Cerebellar cortex (tissue), 1 donor: Measurements from ENCODE around the gene MACF1.
A peak's percentile ranks its signal among the peaks of the same experiment; 100 is the strongest.

Source experiments
- DNase-seq: peaks from one replicate; pipeline ENCODE4 v3.0.0-alpha.2; 2015; ENCODE audit warnings: low spot score

The MACF1 gene

DNA sequence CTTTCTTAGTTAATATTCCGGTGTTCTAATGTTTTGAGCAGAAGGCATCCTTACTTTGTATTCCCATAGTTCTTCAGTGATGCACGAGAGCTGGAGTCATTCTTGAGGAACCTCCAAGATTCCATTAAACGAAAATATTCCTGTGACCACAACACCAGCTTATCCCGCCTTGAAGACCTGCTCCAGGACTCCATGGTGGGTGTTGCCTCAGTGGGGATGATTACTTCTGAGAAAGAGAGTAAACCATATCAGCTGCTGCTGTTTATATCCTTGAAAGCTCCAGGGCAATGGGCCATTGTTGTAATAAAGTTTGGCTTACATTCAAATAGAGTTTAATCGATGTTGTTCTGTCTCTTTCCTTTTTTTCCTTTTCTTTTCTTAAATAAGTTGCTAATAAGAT lies 93.1 kb downstream of the MACF1 start:
- DNase-seq = no peak

DNA sequence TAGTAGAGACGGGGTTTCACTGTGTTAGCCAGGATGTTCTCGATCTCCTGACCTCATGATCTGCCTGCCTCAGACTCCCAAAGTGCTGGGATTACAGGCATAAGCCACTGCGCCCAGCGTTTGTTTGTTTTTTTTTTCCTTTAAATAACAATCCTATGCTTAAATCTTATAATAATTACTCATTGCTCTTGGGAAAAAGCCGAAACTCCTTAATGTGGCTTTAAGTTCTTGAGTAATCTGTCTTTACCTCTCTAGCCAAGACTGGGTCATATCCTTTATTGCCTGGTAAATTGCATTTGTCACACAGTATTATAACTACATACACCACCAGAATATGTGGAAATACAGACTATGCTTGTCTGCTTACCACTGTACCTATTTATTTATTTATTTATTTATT lies 97.1 kb downstream of the MACF1 start:
- DNase-seq = no peak

DNA sequence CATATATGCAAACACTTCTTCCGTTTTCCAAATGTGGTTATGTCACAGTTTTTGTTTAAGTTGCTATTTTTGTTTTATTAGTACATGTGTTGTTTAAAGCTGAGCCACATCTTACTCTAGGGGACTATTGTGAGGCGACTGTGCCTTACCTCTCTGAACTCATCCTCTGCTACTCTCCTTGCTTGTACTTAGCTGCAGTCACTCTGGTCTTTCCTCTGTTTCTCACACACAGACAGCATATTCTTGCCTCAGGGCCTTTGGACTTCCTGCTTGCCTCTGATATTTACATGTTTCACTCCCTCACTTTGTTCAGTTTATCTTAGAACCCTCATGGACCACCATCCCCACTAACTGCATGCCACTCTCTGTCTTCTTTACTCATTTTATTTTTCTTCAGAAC lies 101.1 kb downstream of the MACF1 start:
- no peak for DNase-seq

DNA sequence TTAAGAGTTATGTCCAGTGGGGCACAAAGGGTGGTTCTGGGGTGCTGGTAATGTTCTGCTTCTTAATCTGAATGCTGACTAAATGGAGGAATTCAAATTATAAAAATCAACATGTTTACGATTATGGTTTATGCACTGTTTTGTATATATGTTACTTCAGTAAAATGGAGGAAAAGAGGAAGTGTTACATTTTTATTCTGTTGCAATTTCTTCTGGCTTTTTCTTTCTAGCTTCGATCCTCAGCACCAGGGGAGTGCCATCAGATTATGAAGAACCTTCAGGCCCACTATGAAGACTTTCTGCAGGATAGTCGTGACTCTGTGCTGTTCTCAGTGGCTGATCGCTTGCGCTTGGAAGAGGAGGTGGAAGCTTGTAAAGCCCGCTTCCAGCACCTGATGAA lies 105.5 kb downstream of the MACF1 start:
- no peak for DNase-seq

DNA sequence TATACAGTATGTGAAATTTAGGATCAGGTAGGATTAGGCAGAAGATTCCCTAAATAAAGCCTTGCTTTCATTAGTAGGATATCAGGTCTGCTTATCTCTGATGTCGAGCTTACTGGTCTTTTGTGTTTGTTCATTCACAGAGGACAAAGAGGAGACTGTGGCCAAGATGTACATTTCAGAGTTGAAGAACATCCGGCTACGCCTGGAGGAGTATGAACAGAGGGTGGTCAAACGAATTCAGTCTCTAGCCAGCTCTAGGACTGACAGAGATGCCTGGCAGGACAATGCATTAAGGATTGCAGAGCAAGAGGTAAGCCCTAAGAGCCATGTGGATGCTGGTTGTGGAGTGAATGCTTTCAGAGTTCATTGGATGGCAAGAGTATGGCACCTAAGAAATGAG lies 106.2 kb downstream of the MACF1 start:
- DNase-seq = no peak

DNA sequence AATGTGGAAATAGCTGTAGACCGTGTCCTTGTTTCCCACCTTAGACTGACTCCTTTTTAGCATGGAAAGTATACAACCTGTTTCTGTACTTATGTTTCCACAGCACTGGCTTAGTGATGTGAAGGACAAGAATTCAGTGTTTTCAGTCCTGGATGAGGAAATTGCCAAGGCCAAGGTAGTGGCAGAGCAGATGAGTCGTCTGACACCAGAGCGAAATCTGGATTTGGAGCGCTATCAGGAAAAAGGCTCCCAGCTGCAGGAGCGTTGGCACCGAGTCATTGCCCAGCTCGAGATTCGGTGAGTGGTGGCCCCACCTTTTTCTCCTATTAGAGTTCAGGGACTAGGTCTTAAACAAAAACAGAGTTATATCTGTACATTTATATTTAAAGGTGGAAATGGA lies 112.6 kb downstream of the MACF1 start:
- no peak for DNase-seq

DNA sequence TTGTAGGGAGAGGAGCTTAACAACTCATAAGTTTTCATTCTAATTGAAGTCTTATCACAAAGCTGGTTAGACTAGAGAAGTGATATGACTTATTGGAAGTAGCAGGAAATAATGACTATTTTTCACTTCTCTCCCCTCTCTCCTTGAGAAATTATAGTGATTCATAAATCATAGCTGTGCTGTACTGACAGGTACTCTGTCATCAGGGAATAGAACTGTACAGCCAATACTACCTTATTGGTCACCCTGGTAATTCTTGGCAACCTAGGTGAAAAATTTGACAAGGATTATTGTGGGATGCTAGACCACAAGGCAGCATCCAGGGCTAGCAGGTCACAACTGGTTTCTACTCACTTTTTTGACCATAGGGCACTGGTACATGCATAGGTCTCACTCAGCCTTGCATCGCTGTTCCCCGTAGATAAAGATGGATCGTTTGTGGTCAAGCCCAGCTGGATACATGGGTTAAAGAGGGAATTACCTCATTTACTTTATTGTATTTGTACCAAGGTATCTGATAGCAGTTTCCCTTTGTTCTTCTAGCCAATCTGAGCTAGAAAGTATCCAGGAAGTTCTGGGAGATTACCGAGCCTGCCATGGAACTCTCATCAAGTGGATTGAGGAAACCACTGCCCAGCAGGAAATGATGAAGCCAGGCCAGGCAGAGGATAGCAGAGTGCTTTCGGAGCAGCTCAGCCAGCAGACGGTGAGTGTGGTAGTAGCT lies 113.6 kb downstream of the MACF1 start:
- DNase-seq = no peak

DNA sequence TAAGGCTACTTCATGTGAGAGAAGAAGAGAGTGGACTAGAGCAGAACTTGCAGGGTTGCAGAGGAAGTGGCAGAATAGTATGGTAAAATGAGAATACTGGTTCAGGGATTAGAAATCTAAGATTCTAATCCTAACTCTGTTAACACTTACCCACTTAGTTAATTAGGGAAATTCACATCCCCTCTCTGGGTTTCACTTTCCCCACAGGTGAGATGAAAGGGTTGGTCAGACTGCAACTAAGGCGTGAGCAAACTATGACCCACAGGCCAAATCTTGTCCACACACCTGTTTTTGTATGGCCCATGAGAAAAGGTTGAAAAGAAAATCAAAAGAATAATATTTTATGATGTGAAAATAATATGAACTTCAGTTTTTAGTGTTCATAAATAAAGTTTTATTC lies 117.5 kb downstream of the MACF1 start:
- DNase-seq = no peak

DNA sequence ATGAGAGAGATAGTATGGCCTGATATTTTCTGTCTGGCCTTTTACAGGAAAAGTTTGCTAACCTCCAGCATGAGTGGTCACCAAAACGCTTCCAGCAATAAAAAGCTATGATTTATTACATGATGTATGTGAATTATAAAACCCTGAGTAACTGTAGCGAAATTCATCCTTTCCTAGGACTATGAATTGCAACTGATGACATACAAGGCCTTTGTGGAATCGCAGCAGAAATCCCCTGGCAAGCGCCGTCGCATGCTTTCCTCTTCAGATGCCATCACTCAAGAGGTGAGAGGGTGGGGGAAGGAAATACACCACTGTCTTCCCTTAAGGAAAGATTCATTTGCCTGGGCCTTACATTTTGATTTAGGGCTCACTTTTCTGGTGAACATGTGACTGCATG lies 117.9 kb downstream of the MACF1 start:
- no peak for DNase-seq

DNA sequence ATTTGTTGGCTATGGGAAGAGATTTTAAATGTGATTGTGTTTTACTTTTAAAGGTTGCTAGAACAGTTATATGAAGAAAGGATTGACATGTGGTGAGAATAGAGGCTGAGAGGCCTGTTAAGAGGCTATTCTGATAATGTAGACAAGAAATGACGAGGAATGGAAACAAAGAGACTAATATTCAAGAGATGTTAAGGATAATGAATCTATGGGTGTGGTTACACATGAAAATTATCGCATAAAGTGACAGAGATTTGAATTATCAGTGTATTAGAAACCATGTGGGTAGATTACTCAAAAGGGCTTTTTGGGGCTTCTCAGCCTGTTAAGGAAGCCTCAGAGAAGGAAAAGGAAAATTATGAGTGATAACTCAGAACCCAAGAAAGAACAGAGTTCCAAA lies 120.4 kb downstream of the MACF1 start:
- DNase-seq = no peak

DNA sequence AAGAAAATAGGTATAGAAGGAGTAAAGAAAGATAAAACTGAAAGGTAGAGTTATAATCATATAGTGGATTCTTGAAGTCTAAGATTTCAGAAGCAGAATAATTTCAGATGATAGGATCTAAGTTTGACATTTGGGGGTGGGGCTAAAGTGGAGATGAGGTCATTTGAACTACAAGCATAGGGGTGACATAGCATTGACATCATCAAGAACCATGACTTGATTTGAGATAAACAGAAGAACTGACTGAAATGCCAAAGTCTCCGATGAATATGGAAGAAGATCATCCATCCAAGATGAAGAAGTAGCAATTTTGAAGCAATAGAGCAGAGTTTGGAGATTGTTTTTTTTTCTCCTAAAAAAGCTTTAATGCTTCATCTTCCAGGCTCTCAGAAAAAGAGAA lies 122.3 kb downstream of the MACF1 start:
- no peak for DNase-seq

DNA sequence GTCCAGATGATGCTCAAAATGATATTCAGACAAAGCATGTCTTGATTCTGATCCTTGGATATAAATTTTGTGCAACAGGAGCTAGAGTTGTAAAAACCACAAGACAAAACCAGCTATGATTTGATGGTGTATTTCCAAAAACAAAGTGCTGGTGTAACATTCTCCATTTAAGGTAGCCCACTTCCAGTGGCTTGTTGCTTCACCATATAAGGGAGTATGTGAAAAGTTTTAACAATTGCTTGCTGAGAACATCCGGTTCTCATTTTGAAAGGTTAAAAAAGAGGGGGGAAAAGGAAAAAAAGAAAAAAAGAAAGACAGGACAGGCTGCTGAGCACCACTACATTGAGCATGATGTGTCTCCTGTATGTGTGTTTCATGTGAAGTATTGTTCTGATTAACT lies 123.6 kb downstream of the MACF1 start:
- no peak for DNase-seq

DNA sequence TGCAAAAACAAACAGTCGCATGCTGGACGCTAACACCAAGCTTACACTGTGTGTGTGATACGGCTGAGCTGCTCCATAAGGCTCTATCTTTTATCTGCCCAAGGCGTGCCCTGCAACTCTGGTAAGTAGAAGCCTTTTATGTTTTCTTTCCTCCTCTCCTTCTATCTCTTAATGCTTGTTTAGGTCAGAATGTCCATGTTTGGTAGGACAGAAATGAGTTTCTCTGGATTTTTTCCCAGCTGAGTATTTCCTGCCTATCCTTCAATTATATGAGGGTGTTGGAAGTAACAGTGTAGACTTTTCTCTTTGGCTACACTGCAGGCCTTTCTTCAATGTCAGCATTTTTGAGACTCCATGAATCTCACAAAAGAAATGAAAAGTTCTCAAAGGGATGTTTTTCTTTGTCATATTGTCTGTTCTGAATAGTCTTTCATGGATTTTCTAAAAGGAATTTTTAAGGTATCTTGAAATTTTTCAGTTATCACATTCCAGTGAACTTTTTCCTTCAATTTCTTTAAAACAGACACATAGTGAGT lies 124.2 kb downstream of the MACF1 start:
- no peak for DNase-seq

DNA sequence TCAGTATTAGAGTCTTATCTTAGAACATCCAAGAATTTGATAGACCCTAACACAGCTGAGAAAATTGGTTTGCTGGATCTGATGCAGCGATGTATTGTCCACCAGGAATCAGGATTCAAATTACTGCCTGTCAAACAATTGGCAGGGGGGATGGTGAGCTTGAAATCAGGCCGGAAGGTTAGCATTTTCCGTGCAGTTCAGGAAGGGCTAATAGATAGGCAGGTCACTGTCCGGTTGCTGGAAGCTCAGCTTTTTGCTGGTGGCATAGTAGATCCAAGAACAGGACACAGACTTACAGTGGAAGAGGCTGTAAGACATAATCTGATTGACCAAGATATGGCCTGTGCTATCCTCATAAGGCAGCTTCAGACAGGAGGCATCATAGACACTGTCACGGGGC lies 127.2 kb downstream of the MACF1 start:
- no peak for DNase-seq

DNA sequence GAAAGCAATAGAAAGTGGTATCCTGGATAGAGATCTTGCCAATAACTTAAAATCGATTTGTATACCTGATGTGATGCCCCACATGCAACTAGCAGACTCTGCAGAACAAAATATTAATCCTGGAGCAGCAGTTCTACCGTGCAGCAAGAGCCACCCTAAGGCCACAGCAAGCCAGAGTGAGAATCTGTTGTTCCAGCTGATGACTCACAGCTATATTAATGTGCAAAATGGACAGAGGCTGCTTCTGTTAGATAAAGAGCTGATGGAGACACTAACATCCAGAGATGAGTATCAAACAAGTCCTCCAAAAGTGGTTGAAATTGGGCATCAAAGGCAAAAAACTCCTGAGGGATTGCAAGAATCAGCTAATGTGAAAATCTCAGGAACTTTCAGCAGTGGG lies 127.8 kb downstream of the MACF1 start:
- DNase-seq = no peak

DNA sequence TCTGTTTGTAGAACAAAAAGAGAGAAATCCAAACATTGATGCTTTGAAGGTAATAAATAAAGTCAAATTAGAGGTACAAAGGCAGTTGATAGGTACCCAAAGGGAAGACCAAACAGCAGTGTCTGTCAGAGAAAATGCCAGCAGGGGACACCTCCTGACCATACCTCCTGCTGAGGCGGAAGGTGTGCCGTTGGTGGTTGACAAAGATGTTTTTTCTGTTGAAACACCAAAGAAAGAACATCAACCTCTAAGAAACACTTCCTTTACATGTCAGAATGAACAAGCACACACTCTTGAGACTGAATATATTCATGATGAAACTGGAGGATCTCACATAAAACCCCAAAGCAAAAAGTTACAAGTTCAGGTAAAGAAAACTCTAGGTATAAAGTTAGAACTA lies 128.3 kb downstream of the MACF1 start:
- no peak for DNase-seq

DNA sequence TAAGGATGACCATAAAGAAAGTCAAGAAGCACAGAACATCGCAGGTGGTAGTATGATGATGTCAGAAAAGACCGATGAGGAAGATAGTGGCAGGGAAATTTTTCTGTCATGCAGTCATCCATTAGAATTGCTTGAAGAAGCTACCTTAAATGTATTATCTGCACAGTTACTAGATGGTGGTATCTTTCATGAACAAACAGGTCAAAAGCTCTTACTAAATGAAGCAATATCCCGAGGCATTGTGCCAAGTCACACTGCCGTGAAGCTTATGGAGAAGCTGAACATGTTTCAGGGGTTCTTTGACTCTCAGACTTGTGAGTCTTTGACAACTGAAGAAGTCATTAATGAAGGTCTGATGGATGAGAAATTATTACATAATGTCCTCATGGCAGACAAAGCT lies 128.8 kb downstream of the MACF1 start:
- DNase-seq = peak; percentile 15

DNA sequence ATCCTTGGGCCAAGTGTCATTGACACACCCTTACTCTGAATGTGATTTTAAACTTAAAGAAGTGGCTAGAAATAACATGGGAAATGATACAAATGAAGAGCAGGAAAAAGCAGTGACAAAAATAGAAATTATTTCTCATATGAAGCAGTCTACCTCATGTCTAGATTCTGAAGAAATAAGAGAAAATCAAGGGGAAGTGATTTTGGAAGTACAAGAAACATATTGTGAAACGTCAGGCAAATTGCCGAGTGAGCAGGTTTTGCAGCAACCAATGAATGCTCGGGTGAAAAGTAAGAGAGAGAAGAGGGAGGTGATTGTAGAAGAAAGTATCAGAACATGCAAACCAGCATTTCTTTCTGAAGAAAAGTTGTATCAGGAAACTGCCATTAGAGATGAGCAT lies 130.7 kb downstream of the MACF1 start:
- no peak for DNase-seq

DNA sequence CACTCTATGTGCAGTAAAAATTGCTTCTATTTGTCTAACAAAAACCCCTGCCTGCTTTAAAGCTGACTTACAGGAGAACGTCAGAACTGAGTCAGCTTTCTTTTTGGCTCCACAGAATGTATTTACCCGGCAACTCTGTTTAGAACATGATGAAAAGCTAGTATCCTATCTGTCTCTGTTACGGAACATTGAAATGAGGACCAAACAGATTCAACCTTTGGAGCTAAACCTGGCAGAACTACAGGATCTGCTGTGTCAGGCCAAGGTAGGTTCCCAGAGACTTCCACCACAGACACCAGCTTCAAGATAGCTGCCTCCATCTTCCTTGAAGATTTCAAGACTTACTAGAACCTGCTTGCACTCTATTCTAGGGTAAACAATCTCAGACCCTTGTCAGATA lies 132.6 kb downstream of the MACF1 start:
- DNase-seq = no peak

DNA sequence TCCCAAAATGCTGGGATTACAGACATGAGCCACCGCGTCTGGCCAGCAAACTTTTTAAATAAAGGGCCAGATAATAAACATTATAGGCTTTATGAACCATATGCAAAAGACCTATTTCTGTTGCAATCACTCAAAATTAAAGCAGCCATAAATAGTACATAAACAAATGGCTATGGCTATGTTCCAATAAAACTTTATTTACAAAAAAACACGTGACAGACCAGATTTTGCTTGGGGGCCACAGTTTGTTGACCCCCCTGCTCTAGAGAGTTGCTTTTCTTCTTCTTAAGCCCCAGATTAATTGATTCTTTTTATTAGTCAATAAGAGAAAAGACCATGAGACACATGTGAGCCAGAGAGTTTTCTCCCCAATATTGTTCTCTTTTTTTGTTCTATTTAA lies 138.3 kb downstream of the MACF1 start:
- DNase-seq = no peak

DNA sequence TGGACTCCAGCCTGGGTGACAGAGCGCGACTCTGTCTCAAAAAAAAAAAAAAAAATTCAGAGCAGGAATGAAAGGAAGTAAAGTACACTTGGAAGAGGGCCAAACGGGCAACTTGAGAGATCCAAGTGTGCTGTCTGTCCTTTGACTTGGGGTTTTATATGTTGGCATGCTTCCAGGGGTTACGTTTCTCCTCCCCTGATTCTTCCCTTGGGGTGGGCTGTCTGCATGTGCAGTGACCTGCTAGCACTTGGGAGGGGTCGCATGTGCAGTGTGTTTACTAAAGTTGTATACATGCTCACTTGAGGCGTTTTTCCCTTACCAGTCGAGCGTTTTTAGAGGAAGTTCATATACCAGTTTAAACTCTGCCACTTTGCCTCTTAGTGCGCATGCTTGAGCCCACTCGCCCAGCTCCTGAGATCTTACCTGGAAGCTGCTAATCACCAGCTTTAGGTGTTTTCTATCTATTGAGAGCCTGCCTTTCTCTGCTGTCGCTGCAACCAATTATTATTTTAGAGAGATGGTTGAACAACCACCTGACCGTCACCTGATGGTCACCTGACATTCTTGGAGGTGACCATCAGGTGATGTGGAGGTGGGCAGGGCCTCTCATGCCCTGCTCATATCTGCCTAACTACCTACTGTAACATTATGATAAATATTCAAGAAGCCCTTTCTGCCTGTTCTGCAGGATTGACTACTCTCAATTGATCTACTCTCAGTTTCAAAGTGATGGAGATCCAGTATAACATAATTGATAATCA lies 140.1 kb downstream of the MACF1 start:
- no peak for DNase-seq

DNA sequence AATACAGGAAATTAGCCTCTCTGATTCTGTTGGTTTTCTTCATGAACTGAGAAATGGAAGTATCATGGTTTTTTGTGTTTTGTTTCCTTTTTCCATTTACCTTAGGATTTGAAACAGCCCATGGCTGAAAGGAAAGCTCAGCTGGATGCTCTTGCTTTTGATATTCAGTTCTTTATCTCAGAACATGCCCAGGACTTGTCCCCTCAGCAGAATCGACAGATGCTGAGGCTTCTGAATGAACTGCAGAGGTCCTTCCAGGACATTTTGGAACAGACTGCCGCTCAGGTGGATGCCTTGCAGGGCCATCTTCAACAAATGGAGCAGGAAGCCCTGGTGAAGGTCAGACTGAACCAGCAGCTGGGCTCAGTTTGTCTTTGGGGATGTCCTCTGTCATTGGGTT lies 142.4 kb downstream of the MACF1 start:
- no peak for DNase-seq

DNA sequence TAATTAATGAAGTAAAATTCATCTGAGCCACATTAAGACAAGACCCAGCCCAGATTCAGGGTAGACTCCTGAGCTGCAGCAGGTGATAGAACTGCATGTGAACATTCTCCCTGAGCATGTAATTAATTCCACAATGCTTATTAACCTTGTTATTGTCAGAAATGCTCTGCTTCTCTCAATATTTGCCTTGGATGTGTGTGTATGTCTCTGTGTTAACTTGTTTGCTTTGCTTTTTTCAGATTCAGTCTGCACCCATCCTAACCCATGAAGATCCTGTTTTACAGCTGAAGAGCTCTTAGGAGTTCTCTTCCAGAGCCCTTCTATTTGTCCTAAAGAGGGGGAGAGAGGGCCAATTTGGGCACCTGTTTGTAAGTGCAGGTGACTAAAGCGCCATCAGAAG lies 143.8 kb downstream of the MACF1 start:
- no peak for DNase-seq

DNA sequence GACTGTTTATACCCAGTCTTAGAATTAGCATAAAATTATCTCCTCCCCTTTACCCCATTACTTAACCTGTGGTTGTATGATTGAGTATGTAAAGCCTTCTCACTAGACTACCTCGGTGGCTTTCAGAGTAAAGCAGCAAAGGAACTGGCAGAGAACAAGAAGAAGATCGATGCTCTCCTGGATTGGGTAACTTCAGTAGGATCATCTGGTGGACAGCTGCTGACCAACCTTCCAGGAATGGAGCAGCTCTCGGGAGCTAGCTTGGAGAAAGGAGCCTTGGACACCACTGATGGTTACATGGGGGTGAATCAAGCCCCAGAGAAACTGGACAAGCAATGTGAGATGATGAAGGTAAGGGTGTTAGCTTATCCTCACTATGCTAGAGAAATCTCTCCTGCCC lies 148.4 kb downstream of the MACF1 start:
- no peak for DNase-seq
